ENCODE results near the gene ATRNL1. TPM values are rescaled to one million over a fixed set of nuclear protein-coding genes. Genes with fewer than 3 reads are reported as not detected.

Gene ATRNL1, protein sequence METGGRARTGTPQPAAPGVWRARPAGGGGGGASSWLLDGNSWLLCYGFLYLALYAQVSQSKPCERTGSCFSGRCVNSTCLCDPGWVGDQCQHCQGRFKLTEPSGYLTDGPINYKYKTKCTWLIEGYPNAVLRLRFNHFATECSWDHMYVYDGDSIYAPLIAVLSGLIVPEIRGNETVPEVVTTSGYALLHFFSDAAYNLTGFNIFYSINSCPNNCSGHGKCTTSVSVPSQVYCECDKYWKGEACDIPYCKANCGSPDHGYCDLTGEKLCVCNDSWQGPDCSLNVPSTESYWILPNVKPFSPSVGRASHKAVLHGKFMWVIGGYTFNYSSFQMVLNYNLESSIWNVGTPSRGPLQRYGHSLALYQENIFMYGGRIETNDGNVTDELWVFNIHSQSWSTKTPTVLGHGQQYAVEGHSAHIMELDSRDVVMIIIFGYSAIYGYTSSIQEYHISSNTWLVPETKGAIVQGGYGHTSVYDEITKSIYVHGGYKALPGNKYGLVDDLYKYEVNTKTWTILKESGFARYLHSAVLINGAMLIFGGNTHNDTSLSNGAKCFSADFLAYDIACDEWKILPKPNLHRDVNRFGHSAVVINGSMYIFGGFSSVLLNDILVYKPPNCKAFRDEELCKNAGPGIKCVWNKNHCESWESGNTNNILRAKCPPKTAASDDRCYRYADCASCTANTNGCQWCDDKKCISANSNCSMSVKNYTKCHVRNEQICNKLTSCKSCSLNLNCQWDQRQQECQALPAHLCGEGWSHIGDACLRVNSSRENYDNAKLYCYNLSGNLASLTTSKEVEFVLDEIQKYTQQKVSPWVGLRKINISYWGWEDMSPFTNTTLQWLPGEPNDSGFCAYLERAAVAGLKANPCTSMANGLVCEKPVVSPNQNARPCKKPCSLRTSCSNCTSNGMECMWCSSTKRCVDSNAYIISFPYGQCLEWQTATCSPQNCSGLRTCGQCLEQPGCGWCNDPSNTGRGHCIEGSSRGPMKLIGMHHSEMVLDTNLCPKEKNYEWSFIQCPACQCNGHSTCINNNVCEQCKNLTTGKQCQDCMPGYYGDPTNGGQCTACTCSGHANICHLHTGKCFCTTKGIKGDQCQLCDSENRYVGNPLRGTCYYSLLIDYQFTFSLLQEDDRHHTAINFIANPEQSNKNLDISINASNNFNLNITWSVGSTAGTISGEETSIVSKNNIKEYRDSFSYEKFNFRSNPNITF (N-terminal part only)
- polyA plus RNA-seq (2011; rRNA removed) (0.17 and 0.20 TPM in 2 replicates), polyA minus RNA-seq (2011; rRNA and poly(A)+ RNA removed) (0.35 and 0.64 TPM in 2 replicates)

DNA sequence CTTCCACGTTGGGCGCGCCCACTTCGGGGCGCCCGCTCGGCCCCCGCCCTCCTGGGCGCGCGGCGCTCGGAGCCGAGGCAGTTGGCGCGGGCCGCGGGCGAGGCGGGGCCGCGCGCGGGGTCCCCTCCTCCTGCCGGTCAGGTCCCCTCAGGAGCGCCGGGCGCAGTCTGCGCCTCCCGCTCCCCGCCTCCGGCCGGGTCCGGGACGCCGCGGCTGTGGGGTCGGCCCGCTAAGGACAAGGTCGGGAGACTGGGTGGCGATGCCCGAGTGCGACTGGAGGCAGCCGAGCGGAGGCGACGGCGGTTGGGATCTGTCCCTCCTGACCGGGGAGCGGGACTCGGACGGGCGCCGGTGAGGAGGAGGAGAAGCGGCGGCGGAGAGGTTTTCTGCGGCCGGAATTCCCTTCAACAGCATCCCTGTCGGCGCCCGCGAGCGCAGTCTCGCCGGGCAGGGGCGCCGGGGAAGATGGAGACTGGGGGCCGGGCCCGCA is at the start of gene ATRNL1:
Gene ATRNL1 (plus strand): TSS at position 80 of the 490 bp plus-strand sequence. CDS start 386 bp downstream, at position 466.
- ChIA-PET CTCF (no interaction called here), POLR2A (no interaction called here)
- Histone ChIP-seq H3K9me3 (ENCODE audit: control insufficient read depth, insufficient read depth, low read length) (no peaks in the 10 kb centered on the region), H3K27me3 (ENCODE audit: control insufficient read depth, insufficient read depth, low read length) (peaks cover 26% of the 10 kb centered on the region), H3K4me3 (ENCODE audit: low read depth, low read length) (peak within 1 kb of the TSS; percentile 61), H3K27ac (ENCODE audit: low read depth, low read length) (no peak within 1 kb of the TSS)
- TF ChIP-seq, protein P1, sequence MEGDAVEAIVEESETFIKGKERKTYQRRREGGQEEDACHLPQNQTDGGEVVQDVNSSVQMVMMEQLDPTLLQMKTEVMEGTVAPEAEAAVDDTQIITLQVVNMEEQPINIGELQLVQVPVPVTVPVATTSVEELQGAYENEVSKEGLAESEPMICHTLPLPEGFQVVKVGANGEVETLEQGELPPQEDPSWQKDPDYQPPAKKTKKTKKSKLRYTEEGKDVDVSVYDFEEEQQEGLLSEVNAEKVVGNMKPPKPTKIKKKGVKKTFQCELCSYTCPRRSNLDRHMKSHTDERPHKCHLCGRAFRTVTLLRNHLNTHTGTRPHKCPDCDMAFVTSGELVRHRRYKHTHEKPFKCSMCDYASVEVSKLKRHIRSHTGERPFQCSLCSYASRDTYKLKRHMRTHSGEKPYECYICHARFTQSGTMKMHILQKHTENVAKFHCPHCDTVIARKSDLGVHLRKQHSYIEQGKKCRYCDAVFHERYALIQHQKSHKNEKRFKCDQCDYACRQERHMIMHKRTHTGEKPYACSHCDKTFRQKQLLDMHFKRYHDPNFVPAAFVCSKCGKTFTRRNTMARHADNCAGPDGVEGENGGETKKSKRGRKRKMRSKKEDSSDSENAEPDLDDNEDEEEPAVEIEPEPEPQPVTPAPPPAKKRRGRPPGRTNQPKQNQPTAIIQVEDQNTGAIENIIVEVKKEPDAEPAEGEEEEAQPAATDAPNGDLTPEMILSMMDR (IDR thresholded peaks at IDR 0.05; ENCODE audit: low read depth, low read length) = no peak
- no peak for DNase-seq (ENCODE audit: low read depth, low spot score)

DNA sequence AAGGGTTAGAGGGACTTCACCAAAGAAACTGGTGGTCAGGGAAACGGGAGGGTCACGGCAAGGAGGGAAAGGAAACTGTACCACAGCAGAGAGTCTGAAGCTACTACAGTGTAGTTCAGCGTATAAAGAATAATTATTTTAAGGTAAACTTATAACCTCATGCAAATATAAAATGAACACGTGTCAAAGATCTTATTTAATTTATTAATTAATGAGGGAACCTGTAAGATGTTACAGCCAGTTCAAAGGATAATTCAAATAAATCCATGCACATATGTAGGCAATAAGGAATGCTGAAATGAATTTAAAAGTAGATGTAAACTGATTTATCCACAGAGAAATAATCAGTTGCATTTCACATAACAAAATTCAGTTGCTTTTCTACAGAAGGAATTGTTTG is 49.4 kb upstream of the ATRNL1 start:
- no peaks in the 10 kb centered on the region for H3K27me3 ChIP-seq (ENCODE audit: control insufficient read depth, insufficient read depth, low read length)
- CTCF ChIA-PET = no interaction called here
- no peak for DNase-seq (ENCODE audit: low read depth, low spot score)
- POLR2A ChIA-PET = no interaction called here
- H3K27ac ChIP-seq (ENCODE audit: low read depth, low read length) = no peak overlapping the region
- TF ChIP-seq, protein P1 (IDR thresholded peaks at IDR 0.05; ENCODE audit: low read depth, low read length) = no peak
- no peaks in the 10 kb centered on the region for H3K9me3 ChIP-seq (ENCODE audit: control insufficient read depth, insufficient read depth, low read length)
- H3K4me3 ChIP-seq (ENCODE audit: low read depth, low read length) = no peak overlapping the region

DNA sequence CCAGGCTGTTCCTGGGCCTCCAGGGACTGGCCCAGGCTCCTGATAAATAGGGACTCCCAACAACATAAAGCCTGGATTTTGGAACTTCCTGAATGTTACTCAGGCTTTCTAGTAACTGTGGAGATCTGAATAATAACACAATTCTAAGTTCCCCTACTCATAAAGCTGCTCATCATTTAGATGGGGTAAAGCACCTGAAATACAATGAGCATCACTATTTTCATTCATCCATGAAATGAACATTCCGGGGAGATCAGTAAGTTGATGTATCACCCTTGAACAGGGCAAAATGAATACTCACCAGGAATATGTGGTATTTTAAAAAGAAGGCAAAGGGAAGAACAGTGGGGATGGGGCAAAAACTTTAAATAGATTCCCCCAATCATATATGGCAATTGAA is 48.3 kb upstream of the ATRNL1 start:
- no peak for DNase-seq (ENCODE audit: low read depth, low spot score)
- POLR2A ChIA-PET = no interaction called here

DNA sequence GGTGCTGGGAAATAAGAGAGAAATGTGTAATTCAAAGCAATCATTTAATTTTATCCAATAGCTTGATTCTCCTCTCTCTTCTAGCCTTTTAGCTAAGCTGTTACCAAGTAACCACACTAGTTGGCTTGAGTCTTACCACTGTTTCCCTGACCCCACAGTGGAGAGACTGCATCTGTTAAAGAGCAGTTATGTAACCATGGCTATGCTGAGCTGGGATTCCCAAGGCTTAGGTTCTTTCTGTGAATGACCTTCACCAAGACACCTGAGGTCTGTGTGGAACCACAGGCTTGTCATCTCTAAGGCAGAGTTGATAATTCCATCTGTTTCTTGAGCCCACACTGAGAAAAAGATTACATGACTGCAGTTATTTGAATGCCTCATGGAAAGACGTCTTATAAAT is 47.7 kb upstream of the ATRNL1 start:
- no peaks in the 10 kb centered on the region for H3K9me3 ChIP-seq (ENCODE audit: control insufficient read depth, insufficient read depth, low read length)
- TF ChIP-seq, protein P1 (IDR thresholded peaks at IDR 0.05; ENCODE audit: low read depth, low read length) = no peak
- no peak for DNase-seq (ENCODE audit: low read depth, low spot score)
- CTCF ChIA-PET = no interaction called here
- H3K4me3 ChIP-seq (ENCODE audit: low read depth, low read length) = no peak overlapping the region
- H3K27ac ChIP-seq (ENCODE audit: low read depth, low read length) = no peak overlapping the region
- H3K27me3 ChIP-seq (ENCODE audit: control insufficient read depth, insufficient read depth, low read length) = no peaks in the 10 kb centered on the region
- POLR2A ChIA-PET = no interaction called here

More for the DNA sequence above, 48.3 kb upstream of the ATRNL1 start:
- no peaks in the 10 kb centered on the region for H3K9me3 ChIP-seq (ENCODE audit: control insufficient read depth, insufficient read depth, low read length)
- H3K27ac ChIP-seq (ENCODE audit: low read depth, low read length) = no peak overlapping the region
- no peak overlapping the region for H3K4me3 ChIP-seq (ENCODE audit: low read depth, low read length)
- H3K27me3 ChIP-seq (ENCODE audit: control insufficient read depth, insufficient read depth, low read length) = no peaks in the 10 kb centered on the region
- TF ChIP-seq, protein P1 (IDR thresholded peaks at IDR 0.05; ENCODE audit: low read depth, low read length) = no peak
- CTCF ChIA-PET = no interaction called here

Data from AG04450 (cell line).